Erythroblast (primary cell): ENCODE measurements around the gene G6PC2.

ENCODE experiments used
- GATA1 ChIP-seq: IDR thresholded peaks from 2 replicates; pipeline ENCODE4 v1.6.1; 2011; ENCODE audit warnings: low read depth, mild to moderate bottlenecking, control low read depth, low read length, moderate library complexity
- POLR2A ChIP-seq: IDR thresholded peaks from 2 replicates; pipeline ENCODE4 v1.6.1; 2011; ENCODE audit warnings: mild to moderate bottlenecking, low read length

GRCh38 chr2:168949324-168949723, 48.2 kb downstream of the G6PC2 start:
- TF ChIP-seq POLR2A = no peak
- TF ChIP-seq GATA1 = no peak
